H1 (cell line): Measurements from ENCODE around the gene SLC35E1. TPM values are rescaled to one million over a fixed set of nuclear protein-coding genes. Genes with fewer than 3 reads are reported as not detected.

Source experiments
- CTCF ChIA-PET: fragments of 300-600 bp; sonication (Branson Sonifier 250); formaldehyde crosslinking; loops from one replicate; lab custom pipeline; 2021; ENCODE audit not compliant: partially characterized antibody; lab: Charles Lee
- POLR2A ChIA-PET: fragments of 300-600 bp; sonication (Branson Sonifier 250); formaldehyde crosslinking; loops from one replicate; lab custom pipeline; 2021; ENCODE audit warnings: inconsistent platforms; ENCODE audit not compliant: partially characterized antibody; lab: Charles Lee
- DNase-seq, 2 experiments: peaks; one replicate each; pipeline versions ENCODE4 v3.0.0 to v3.0.0-alpha.2; 2010 to 2022; ENCODE audit warnings: low spot score in 2 of 2, low read depth in 1 of 2, mixed read lengths in 1 of 2
- FAIRE-seq: peaks from 2 replicates; lab custom pipeline; 2011; peaks lifted over from hg19 to GRCh38; lab: Jason Lieb, UNC
- H2AFZ ChIP-seq: 2 replicates; pipeline ENCODE4 v1.8.1; 2012; ENCODE audit warnings: low read length, inconsistent platforms
- H2AK5ac ChIP-seq: 2 replicates; pipeline ENCODE4 v1.6.1; 2013; ENCODE audit warnings: low read depth, low read length
- H2BK120ac ChIP-seq: replicated peaks from 2 replicates; pipeline ENCODE3; 2013; ENCODE audit warnings: low read depth, low read length, inconsistent platforms
- H2BK12ac ChIP-seq: 2 replicates; pipeline ENCODE4 v1.6.1; 2013; ENCODE audit warnings: low read depth, low read length
- H2BK15ac ChIP-seq: 2 replicates; pipeline ENCODE4 v1.6.1; 2013; ENCODE audit warnings: low read length
- H2BK20ac ChIP-seq: 2 replicates; pipeline ENCODE4 v1.6.1; 2013; ENCODE audit warnings: low read length
- H2BK5ac ChIP-seq: 2 replicates; pipeline ENCODE4 v1.6.1; 2013; ENCODE audit warnings: low read depth, low read length
- H3K14ac ChIP-seq: 2 replicates; pipeline ENCODE4 v1.6.1; 2013; ENCODE audit warnings: inconsistent platforms; ENCODE audit not compliant: insufficient read length
- H3K18ac ChIP-seq: 2 replicates; pipeline ENCODE4 v1.6.1; 2013; ENCODE audit warnings: low read length; ENCODE audit errors: extremely low read depth
- H3K23ac ChIP-seq: 2 replicates; pipeline ENCODE4 v1.6.1; 2013; ENCODE audit warnings: inconsistent platforms; ENCODE audit not compliant: insufficient read length
- H3K23me2 ChIP-seq: 2 replicates; pipeline ENCODE4 v1.6.1; 2013; ENCODE audit warnings: low read depth, low read length
- H3K27ac ChIP-seq: 2 replicates; pipeline ENCODE4 v1.6.1; 2011; ENCODE audit warnings: low read depth, low read length, inconsistent platforms
- H3K27me3 ChIP-seq, 4 experiments: replicated peaks in 1 of 4; 1 replicate in 1 of 4; 2 replicates in 3 of 4; pipeline versions ENCODE4 v1.6.1 to v1.8.1; 2011 to 2013; ENCODE audit warnings: low read length in 3 of 4, mild to moderate bottlenecking in 3 of 4, inconsistent platforms in 2 of 4, mixed read lengths in 2 of 4, moderate library complexity in 1 of 4; ENCODE audit not compliant: control insufficient read depth in 3 of 4, insufficient read depth in 3 of 4; ENCODE audit errors: extremely low read depth in 1 of 4
- H3K36me3 ChIP-seq, 4 experiments: 2 replicates each; pipeline versions ENCODE4 v1.6.1 to v1.8.1; 2011 to 2013; ENCODE audit warnings: mild to moderate bottlenecking in 4 of 4, low read length in 3 of 4, moderate library complexity in 2 of 4, control low read depth in 1 of 4, inconsistent platforms in 1 of 4; ENCODE audit not compliant: insufficient read depth in 4 of 4, control insufficient read depth in 2 of 4
- H3K4ac ChIP-seq: replicated peaks from 2 replicates; pipeline ENCODE3; 2013; ENCODE audit warnings: low read length, low read depth, mixed read lengths, inconsistent platforms; ENCODE audit not compliant: insufficient read length
- H3K4me1 ChIP-seq, 4 experiments: replicated peaks in 1 of 4; 1 replicate in 1 of 4; 2 replicates in 3 of 4; pipeline versions ENCODE4 v1.6.1 to v1.8.1; 2011 to 2013; ENCODE audit warnings: low read length in 3 of 4, inconsistent platforms in 2 of 4, mixed read lengths in 1 of 4; ENCODE audit not compliant: insufficient read depth in 4 of 4, control insufficient read depth in 3 of 4
- H3K4me2 ChIP-seq, 2 experiments: 2 replicates each; pipeline versions ENCODE4 v1.6.1 to v1.8.1; 2011 to 2013; ENCODE audit warnings: low read depth in 2 of 2, low read length in 2 of 2, control low read depth in 1 of 2, inconsistent platforms in 1 of 2, mild to moderate bottlenecking in 1 of 2; ENCODE audit not compliant: insufficient read depth in 1 of 2
- H3K4me3 ChIP-seq, 4 experiments: fragments of 200-600, 300-600 bp in 1 of 4; sonication (generic), shearing (Covaris generic), sonication (Bioruptor Twin) in 1 of 4; 2 replicates each; pipeline versions ENCODE4 v1.5.1 to v1.8.1; 2011 to 2016; ENCODE audit warnings: low read length in 4 of 4, low read depth in 3 of 4, control low read depth in 2 of 4, inconsistent platforms in 2 of 4, mild to moderate bottlenecking in 2 of 4, mixed read lengths in 1 of 4, moderate library complexity in 1 of 4; ENCODE audit not compliant: insufficient read depth in 2 of 4; ENCODE audit errors: extremely low read depth in 1 of 4
- H3K56ac ChIP-seq: replicated peaks from 2 replicates; pipeline ENCODE3; 2013; ENCODE audit warnings: low read depth, mild to moderate bottlenecking, mixed read lengths, low read length, inconsistent platforms; ENCODE audit not compliant: insufficient read length
- H3K79me1 ChIP-seq: 2 replicates; pipeline ENCODE4 v1.6.1; 2013; ENCODE audit warnings: low read depth, low read length, control low read depth
- H3K79me2 ChIP-seq, 2 experiments: 2 replicates each; pipeline versions ENCODE4 v1.6.1 to v1.8.1; 2012 to 2013; ENCODE audit warnings: low read length in 2 of 2, mild to moderate bottlenecking in 2 of 2, inconsistent platforms in 1 of 2; ENCODE audit not compliant: insufficient read depth in 2 of 2, control insufficient read depth in 1 of 2
- H3K9ac ChIP-seq, 4 experiments: replicated peaks in 1 of 4; 1 replicate in 1 of 4; 2 replicates in 3 of 4; pipeline versions ENCODE4 v1.6.1 to v1.8.1; 2011 to 2013; ENCODE audit warnings: low read depth in 3 of 4, low read length in 3 of 4, control low read depth in 2 of 4, mild to moderate bottlenecking in 2 of 4, moderate library complexity in 2 of 4, inconsistent platforms in 1 of 4; ENCODE audit errors: extremely low read depth in 1 of 4
- H3K9me3 ChIP-seq, 2 experiments: 2 replicates each; pipeline versions ENCODE4 v1.6.1 to v1.8.1; 2012 to 2013; ENCODE audit warnings: mild to moderate bottlenecking in 2 of 2, moderate library complexity in 2 of 2, control low read depth in 1 of 2, inconsistent platforms in 1 of 2, low read depth in 1 of 2, low read length in 1 of 2, mixed read lengths in 1 of 2; ENCODE audit not compliant: insufficient read depth in 2 of 2
- H4K20me1 ChIP-seq, 2 experiments: replicated peaks in 1 of 2; 2 replicates each; pipeline versions ENCODE3 to v1.8.1; 2011 to 2013; ENCODE audit warnings: inconsistent platforms in 2 of 2, low read length in 2 of 2, mild to moderate bottlenecking in 1 of 2; ENCODE audit not compliant: insufficient read depth in 2 of 2, control insufficient read depth in 1 of 2
- H4K5ac ChIP-seq: 2 replicates; pipeline ENCODE4 v1.6.1; 2013; ENCODE audit warnings: low read length, low read depth, mixed read lengths, inconsistent platforms; ENCODE audit not compliant: insufficient read length
- H4K8ac ChIP-seq: 2 replicates; pipeline ENCODE4 v1.8.0; 2013; ENCODE audit warnings: mild to moderate bottlenecking, moderate library complexity, low read length, inconsistent platforms; ENCODE audit not compliant: insufficient read depth; ENCODE audit errors: extremely low read depth
- H4K91ac ChIP-seq: replicated peaks from 2 replicates; pipeline ENCODE3; 2013; ENCODE audit warnings: low read length, mixed read lengths, inconsistent platforms; ENCODE audit not compliant: insufficient read length
- CHD2 ChIP-seq: IDR thresholded peaks from 2 replicates; pipeline ENCODE4 v1.6.1; 2012; ENCODE audit warnings: low read length, improper control_type of control experiment
- EP300 ChIP-seq, 2 experiments: IDR thresholded peaks; 1 replicate in 1 of 2; 2 replicates in 1 of 2; pipeline ENCODE4 v1.6.1; 2011 to 2012; ENCODE audit warnings: low read depth in 2 of 2, low read length in 2 of 2, mild to moderate bottlenecking in 2 of 2, borderline replicate concordance in 1 of 2, inconsistent platforms in 1 of 2, moderate library complexity in 1 of 2
- GABPA ChIP-seq: IDR thresholded peaks from 2 replicates; pipeline ENCODE4 v1.6.1; 2011; ENCODE audit warnings: mild to moderate bottlenecking, low read length, moderate library complexity, borderline replicate concordance; ENCODE audit not compliant: insufficient read depth
- PHF8 ChIP-seq: fragments of 200-600 bp; sonication (generic); conservative IDR thresholded peaks from 2 replicates; pipeline ENCODE4 v1.7.1; 2012; ENCODE audit warnings: low read depth, mild to moderate bottlenecking, inconsistent platforms, low read length, moderate library complexity
- RXRA ChIP-seq: IDR thresholded peaks from 2 replicates; pipeline ENCODE4 v1.6.1; 2011; ENCODE audit warnings: low read depth, mild to moderate bottlenecking, low read length, moderate library complexity; ENCODE audit not compliant: insufficient read depth
- WGBS, 2 experiments: shearing (Covaris generic) in 1 of 2; methylation state at CpG; one replicate each; pipeline versions ENCODE4 v1.1.6 to v1.1.7; 2013 to 2015; ENCODE audit warnings: low lambda C conversion rate in 2 of 2, mixed read lengths in 2 of 2, inconsistent platforms in 1 of 2, low coverage in 1 of 2, missing lambda C conversion rate in 1 of 2; ENCODE audit not compliant: insufficient replicate concordance in 2 of 2, insufficient coverage in 1 of 2, insufficient read length in 1 of 2; ENCODE audit errors: extremely low coverage in 1 of 2, missing lambda C conversion rate in 1 of 2; 5-methylcytosine and 5-hydroxymethylcytosine counted together
- polyA plus RNA-seq, 7 experiments: library from polyadenylated mRNA; depleted of rRNA in 3 of 7; stranded (reverse) in 5 of 7; unstranded in 2 of 7; fragments of >200 nt in 5 of 7; fragments of 200-250 nt in 2 of 7; gene quantifications; 1 replicate in 5 of 7; 2 replicates in 1 of 7; 4 replicates in 1 of 7; pipeline versions ENCODE4 v1.2.1 to v1.2.3, GENCODE V29; 2011 to 2013; ENCODE audit warnings: missing spikeins in 2 of 7, mixed read lengths in 2 of 7
- total RNA-seq: library from RNA; stranded (reverse); fragmentation: NEBNext Ultra II Directional; extraction: Animal tissue kit (Norgen Biotek cat#: 25700); gene quantifications from 2 replicates; pipeline ENCODE4 v1.2.1, GENCODE V29; 2021

The SLC35E1 gene
- total and polyA plus RNA-seq, 2 of the 8 experiments (the other 6 are each of a cell fraction or from before 2014, with no cell fraction given) = 26.0 to 31.9 TPM

DNA sequence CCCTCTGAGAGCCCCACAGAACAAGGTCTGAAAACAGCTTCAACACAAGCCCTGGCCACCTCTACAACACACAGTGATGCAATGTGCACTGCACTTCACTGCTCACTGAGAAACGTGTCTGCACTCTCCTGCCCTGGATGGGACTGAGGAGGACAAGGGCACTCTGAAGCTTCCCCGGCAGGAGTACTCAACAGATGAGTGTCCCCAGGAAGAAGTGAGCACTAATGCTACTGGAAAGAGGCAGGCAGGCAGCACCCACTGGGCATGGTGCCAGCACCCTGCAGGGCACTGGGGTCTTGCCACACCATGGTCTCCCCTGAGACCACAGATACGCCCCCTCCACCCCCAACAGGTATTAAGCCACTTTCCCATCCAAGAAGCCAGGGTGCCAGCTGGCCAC is 17.7 kb upstream of the SLC35E1 start:
- Histone ChIP-seq H2BK15ac (no peak overlapping the region), H3K36me3 (no peaks in the 10 kb centered on the region), H3K23me2 (no peaks in the 10 kb centered on the region), H3K9me3 (no peaks in the 10 kb centered on the region), H3K14ac (no peak overlapping the region), H3K27ac (no peak overlapping the region), H3K18ac (no peak overlapping the region), H3K27me3 (no peaks in the 10 kb centered on the region), H2BK20ac (no peak overlapping the region), H4K5ac (no peak overlapping the region), H3K9ac (no peak overlapping the region), H4K20me1 (peaks cover 38 to 53% of the 10 kb centered on the region in 2 experiments), H3K4me2 (no peak overlapping the region), H2AFZ (no peak overlapping the region), H2BK120ac (no peak overlapping the region), H4K91ac (no peak overlapping the region), H3K23ac (no peak overlapping the region), H2BK12ac (no peak overlapping the region), H2AK5ac (no peak overlapping the region), H3K4ac (no peak overlapping the region), H4K8ac (no peak overlapping the region), H3K79me1 (peaks cover 48% of the 10 kb centered on the region), H3K4me1 (peaks cover 10 to 40% (median 27%) of the 10 kb centered on the region in 4 experiments), H2BK5ac (no peak overlapping the region), H3K4me3 (no peak overlapping the region), H3K79me2 (peaks cover 18 to 96% of the 10 kb centered on the region in 2 experiments; a peak in 3 of 4 replicates), H3K56ac (no peak overlapping the region)
- ChIA-PET POLR2A (interaction anchor here (1.2 to 1.5 kb wide), 2 partner anchors 10 to 18 kb away, joined by 4 to 5 read pairs; partner anchors contain the start of gene SLC35E1), CTCF (interaction anchor here (0.9 to 1.6 kb wide), 2 partner anchors 16 to 24 kb away, joined by 3 to 5 read pairs; no protein-coding TSS in a partner anchor)
- TF ChIP-seq PHF8 (no peak), EP300 (IDR thresholded peaks at IDR 0.05; ENCODE audit: borderline replicate concordance in 1 of 2, low read depth in 2 of 2, low read length in 2 of 2) (no peak), RXRA (no peak), GABPA (no peak), CHD2 (no peak)
- no peak for DNase-seq
- FAIRE-seq = no peak
- 83% methylated on average over 3 of the region's 3 CpGs; no CpG with 5 or more reads in 1 of the 2 experiments for WGBS, 2 experiments
